Right lobe of liver (tissue), 6 donors: ENCODE data around the gene VPS37D. TPM values are rescaled to one million over a fixed set of nuclear protein-coding genes. Genes with fewer than 3 reads are reported as not detected.

Source experiments
- ATAC-seq, 4 donors: fragments of 200-7000 bp; cut with Tn5 transposase; one replicate each; pipeline ENCODE4 v1.9.1; 2020; ENCODE audit warnings: mild to moderate bottlenecking in 4 of 4, moderate library complexity in 4 of 4
- DNase-seq, 3 donors: peaks; one replicate each; pipeline ENCODE4 v3.0.0-alpha.2; 2020
- H3K27ac ChIP-seq, 3 donors: fragments of 200-600 bp; one replicate each; pipeline ENCODE4 v1.8.0; 2022
- H3K27me3 ChIP-seq, 2 donors: fragments of 200-600 bp; one replicate each; pipeline ENCODE4 v1.8.0; 2022
- H3K36me3 ChIP-seq, 4 donors: fragments of 200-600 bp; sonication (generic) in 1 of 4; one replicate each; pipeline versions ENCODE4 v1.5.1 to v1.8.0; 2017 to 2022; ENCODE audit warnings: control low read depth in 1 of 4
- H3K4me1 ChIP-seq, 4 donors: fragments of 200-600 bp; sonication (generic) in 1 of 4; one replicate each; pipeline versions ENCODE4 v1.5.1 to v1.8.0; 2017 to 2022; ENCODE audit warnings: control low read depth in 1 of 4
- H3K4me3 ChIP-seq, 3 donors: fragments of 200-600 bp; one replicate each; pipeline ENCODE4 v1.8.0; 2022
- H3K9me3 ChIP-seq, 4 donors: fragments of 200-600 bp; sonication (generic) in 1 of 4; one replicate each; pipeline versions ENCODE4 v1.5.1 to v1.8.0; 2017 to 2022; ENCODE audit warnings: control low read depth in 1 of 4
- POLR2A ChIP-seq: fragments of 450-650 bp; IDR thresholded peaks from one replicate; pipeline ENCODE4 v1.6.1; 2017; ENCODE audit warnings: antibody characterized with exemption, mild to moderate bottlenecking
- WGBS: methylation state at CpG from one replicate; pipeline ENCODE4 v1.1.6; 2018; ENCODE audit warnings: low coverage, low lambda C conversion rate; ENCODE audit not compliant: insufficient coverage; ENCODE audit errors: missing lambda C conversion rate; 5-methylcytosine and 5-hydroxymethylcytosine counted together
- intact Hi-C, 2 donors: fragments of 100-400 bp; cut with DNase I; formaldehyde crosslinking; loops; one replicate each; pipeline versions ENCODE4 v1.11.2 to v1.14.1; 2022
- total RNA-seq, 6 experiments: library from RNA; depleted of rRNA in 2 of 6; stranded (reverse); fragments of >200 nt in 2 of 6; fragmentation: NEBNext Ultra II Directional in 3 of 6; extraction: Animal tissue kit (Norgen Biotek cat#: 25700) in 3 of 6; gene quantifications; one replicate each; pipeline versions ENCODE4 v1.1.0 to v1.2.4, GENCODE V29; 2016 to 2023
- TF ChIP-seq, protein P1 (sequence below), 4 donors: fragments of 200-600 bp in 3 of 4; fragments of 450-650 bp in 1 of 4; IDR thresholded peaks; one replicate each; pipeline versions ENCODE4 v1.5.1 to v1.8.0; 2016 to 2022; ENCODE audit warnings: antibody characterized with exemption in 4 of 4, mild to moderate bottlenecking in 2 of 4
- donor health status: DM: no; HTN: yes; CAD: no.
- donor health status: DM: no; HTN: no; CAD: no.
- donor health status: DM: no; HTN: no; CAD: no.
- donor health status: DM: no; HTN: yes; CAD: no.
- donor health status: DM: no; HTN: yes; CAD: no.

The VPS37D gene
- total RNA-seq, 6 experiments from 2014 or later, result 1.2 to 3.0 (median 2.2) TPM

DNA sequence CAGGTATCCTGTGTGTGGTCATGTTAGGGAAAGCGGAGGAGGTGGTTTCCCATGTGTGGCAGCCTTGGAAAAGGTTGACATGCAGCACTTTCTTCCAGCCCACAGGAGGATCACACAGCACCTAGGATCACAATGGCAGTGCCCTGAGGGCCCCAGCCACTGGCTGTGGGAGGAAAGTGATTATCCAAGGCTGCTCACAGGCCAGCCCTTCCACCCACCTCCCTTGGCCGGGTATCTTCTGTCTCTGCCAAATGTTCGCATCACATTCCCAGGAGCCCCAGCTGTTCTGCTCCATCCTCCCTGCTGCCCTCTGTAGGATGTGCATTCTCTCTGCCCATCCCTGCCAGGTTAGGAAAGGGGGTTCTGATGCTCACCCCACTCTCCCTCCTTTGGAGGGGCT is 40.8 kb upstream of the VPS37D start:
- Histone ChIP-seq H3K36me3 (no peaks in the 10 kb centered on the region), H3K27me3 (no peaks in the 10 kb centered on the region), H3K4me3 (no peak overlapping the region), H3K9me3 (no peaks in the 10 kb centered on the region), H3K4me1 (no peaks in the 10 kb centered on the region), H3K27ac (no peak overlapping the region)
- intact Hi-C loops, result loop anchor here in 1 of 2 donors (10.0 kb wide), 1 partner anchor 98 kb away; no protein-coding TSS in a partner anchor
- WGBS, result 38% methylated on average over 1 of the region's 3 CpGs
- ATAC-seq (peak in 2 of 4 donors; percentile 4 to 20), DNase-seq (peak in 2 of 3 donors; percentile 36 to 58)
- TF ChIP-seq, protein P1, sequence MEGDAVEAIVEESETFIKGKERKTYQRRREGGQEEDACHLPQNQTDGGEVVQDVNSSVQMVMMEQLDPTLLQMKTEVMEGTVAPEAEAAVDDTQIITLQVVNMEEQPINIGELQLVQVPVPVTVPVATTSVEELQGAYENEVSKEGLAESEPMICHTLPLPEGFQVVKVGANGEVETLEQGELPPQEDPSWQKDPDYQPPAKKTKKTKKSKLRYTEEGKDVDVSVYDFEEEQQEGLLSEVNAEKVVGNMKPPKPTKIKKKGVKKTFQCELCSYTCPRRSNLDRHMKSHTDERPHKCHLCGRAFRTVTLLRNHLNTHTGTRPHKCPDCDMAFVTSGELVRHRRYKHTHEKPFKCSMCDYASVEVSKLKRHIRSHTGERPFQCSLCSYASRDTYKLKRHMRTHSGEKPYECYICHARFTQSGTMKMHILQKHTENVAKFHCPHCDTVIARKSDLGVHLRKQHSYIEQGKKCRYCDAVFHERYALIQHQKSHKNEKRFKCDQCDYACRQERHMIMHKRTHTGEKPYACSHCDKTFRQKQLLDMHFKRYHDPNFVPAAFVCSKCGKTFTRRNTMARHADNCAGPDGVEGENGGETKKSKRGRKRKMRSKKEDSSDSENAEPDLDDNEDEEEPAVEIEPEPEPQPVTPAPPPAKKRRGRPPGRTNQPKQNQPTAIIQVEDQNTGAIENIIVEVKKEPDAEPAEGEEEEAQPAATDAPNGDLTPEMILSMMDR (IDR thresholded peaks at IDR 0.05), result peak in 3 of 4 donors; percentile 8 to 34 (median 14)
- no peak for TF ChIP-seq POLR2A

DNA sequence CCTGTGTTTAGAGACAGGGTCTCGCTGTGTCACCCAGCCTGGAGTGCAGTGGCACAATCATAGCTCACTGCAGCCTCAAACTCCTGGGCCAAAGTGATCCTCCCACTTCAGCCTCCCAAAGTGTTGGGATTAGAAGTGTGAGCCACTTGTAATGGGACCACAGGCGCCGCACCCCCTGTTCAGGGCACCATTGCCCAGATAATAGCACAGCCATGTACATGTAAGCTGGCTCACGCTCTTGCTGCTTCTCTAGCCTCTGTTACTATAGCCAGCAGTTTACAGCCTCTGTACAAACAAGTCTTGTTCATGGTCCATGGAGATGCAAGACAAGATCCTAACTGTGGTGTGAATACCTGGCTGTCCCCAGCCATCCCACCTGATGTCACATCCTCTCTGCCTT is 39.1 kb upstream of the VPS37D start:
- no peaks in the 10 kb centered on the region for H3K9me3 ChIP-seq
- 89% methylated on average over 1 of the region's 4 CpGs for WGBS
- H3K4me3 ChIP-seq, result no peak overlapping the region
- intact Hi-C loops, result loop anchor here in 1 of 2 donors (10.0 kb wide), 1 partner anchor 96 kb away; no protein-coding TSS in a partner anchor
- H3K4me1 ChIP-seq, result peaks cover 0 to 5% (median 2%) of the 10 kb centered on the region in 4 donors
- DNase-seq (no peak), ATAC-seq (no peak)
- no peak overlapping the region for H3K27ac ChIP-seq
- no peaks in the 10 kb centered on the region for H3K36me3 ChIP-seq
- H3K27me3 ChIP-seq, result no peaks in the 10 kb centered on the region
- TF ChIP-seq, protein P1 (IDR thresholded peaks at IDR 0.05), result no peak
- no peak for TF ChIP-seq POLR2A

DNA sequence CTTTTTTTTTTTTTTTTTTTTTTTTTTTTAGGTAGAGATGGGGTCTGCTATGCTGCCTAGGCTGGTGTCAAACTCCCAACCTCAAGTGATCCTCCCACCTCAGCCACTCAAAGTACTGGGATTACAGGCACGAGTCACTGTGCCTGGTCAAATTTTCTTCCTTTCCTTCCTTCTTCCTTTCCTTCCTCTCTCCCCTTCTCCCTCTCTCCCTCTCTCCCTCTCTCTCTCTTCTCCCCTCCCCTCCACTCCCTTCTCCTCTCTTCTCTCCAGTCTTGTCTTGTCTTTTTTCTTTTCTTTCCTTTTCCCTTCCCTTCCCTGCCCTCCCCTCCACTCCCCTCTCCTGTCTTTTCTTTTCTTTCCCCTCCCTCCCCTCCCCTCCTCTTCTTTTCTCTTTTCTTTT is 36.1 kb upstream of the VPS37D start:
- H3K36me3 ChIP-seq, result no peaks in the 10 kb centered on the region
- DNase-seq, result no peak
- no peak overlapping the region for H3K4me3 ChIP-seq
- ATAC-seq, result no peak
- peaks cover 0 to 11% (median 5%) of the 10 kb centered on the region in 4 donors for H3K4me1 ChIP-seq
- WGBS, result 33% methylated on average over 1 of the region's 1 CpG
- no peaks in the 10 kb centered on the region for H3K27me3 ChIP-seq
- no peak overlapping the region for H3K27ac ChIP-seq
- TF ChIP-seq, protein P1 (IDR thresholded peaks at IDR 0.05), result no peak
- no peak for TF ChIP-seq POLR2A
- H3K9me3 ChIP-seq, result no peaks in the 10 kb centered on the region
- intact Hi-C loops, result no loop called here

DNA sequence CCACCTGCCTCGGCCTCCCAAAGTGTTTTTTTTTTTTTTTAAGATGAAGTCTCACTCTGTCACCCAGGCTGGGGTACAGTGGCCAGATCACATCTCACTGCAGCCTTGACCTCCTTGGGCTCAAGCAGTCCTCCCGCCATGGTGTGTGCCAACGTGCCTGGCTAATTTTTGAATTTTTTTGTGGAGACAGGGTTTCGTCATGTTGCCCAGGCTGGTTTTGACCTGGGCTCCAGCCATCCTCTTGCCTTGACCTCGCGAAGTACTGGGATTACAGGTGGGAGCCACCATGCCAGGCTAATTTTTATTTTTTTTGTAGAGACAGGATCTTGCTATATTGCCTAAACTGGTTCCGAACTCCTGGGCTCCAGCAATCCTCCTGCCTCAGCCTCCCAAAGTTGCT is 34.3 kb upstream of the VPS37D start:
- peak in 3 of 4 donors; percentile 49 to 80 (median 54) for ATAC-seq
- H3K36me3 ChIP-seq, result no peaks in the 10 kb centered on the region
- peak in 1 of 3 donors; percentile 62 for DNase-seq
- H3K4me1 ChIP-seq, result peaks cover 0 to 11% (median 5%) of the 10 kb centered on the region in 4 donors
- H3K27ac ChIP-seq, result no peak overlapping the region
- intact Hi-C loops, result no loop called here
- TF ChIP-seq POLR2A, result no peak
- TF ChIP-seq, protein P1 (IDR thresholded peaks at IDR 0.05), result no peak
- WGBS, result 39% methylated on average over 7 of the region's 7 CpGs
- H3K27me3 ChIP-seq, result no peaks in the 10 kb centered on the region
- no peak overlapping the region for H3K4me3 ChIP-seq
- H3K9me3 ChIP-seq, result no peaks in the 10 kb centered on the region
